ENCODE results near the gene XDH. TPM values are rescaled to one million over a fixed set of nuclear protein-coding genes. Genes with fewer than 3 reads are reported as not detected.

XDH gene
- total RNA-seq, 1 experiment from 2014 or later: 0.08 TPM

GRCh38 chr2:31349684-31350083, 64.9 kb downstream of the XDH start:
- Histone ChIP-seq H3K27me3 (ENCODE audit: control insufficient read depth, insufficient read depth, low read length) (no peaks in the 10 kb centered on the region), H3K9me3 (ENCODE audit: control insufficient read depth, insufficient read depth, low read depth, low read length) (no peaks in the 10 kb centered on the region), H3K4me3 (ENCODE audit: low read depth in 2 of 2, low read length in 2 of 2) (no peak overlapping the region), H3K36me3 (ENCODE audit: control insufficient read depth, insufficient read depth, low read length) (no peaks in the 10 kb centered on the region), H3K4me1 (ENCODE audit: control insufficient read depth, insufficient read depth, low read length) (no peaks in the 10 kb centered on the region), H3K27ac (ENCODE audit: low read length) (no peak overlapping the region)
- CTCF ChIA-PET: no interaction called here
- POLR2A ChIA-PET: interaction anchor here (0.7 kb wide), 1 partner anchor 130 kb away, joined by 4 read pairs; no protein-coding TSS in a partner anchor
- ATAC-seq (no peak), DNase-seq (ENCODE audit: low read depth, low spot score) (no peak)
- intact Hi-C loops (cut with micrococcal nuclease; ENCODE audit: unreplicated experiment) (no loop called here), in situ Hi-C loops (cut with HindIII; ENCODE audit: low pct_unique_long_range_greater_than_20kb, low sequenced_read_pairs) (no loop called here)
- TF ChIP-seq POLR2AphosphoS5 (IDR thresholded peaks at IDR 0.05; ENCODE audit: low read depth, low read length) (no peak), SIN3A (IDR thresholded peaks at IDR 0.05; ENCODE audit: borderline replicate concordance, insufficient read depth, low read depth, low read length) (no peak)
- TF ChIP-seq, protein P1, sequence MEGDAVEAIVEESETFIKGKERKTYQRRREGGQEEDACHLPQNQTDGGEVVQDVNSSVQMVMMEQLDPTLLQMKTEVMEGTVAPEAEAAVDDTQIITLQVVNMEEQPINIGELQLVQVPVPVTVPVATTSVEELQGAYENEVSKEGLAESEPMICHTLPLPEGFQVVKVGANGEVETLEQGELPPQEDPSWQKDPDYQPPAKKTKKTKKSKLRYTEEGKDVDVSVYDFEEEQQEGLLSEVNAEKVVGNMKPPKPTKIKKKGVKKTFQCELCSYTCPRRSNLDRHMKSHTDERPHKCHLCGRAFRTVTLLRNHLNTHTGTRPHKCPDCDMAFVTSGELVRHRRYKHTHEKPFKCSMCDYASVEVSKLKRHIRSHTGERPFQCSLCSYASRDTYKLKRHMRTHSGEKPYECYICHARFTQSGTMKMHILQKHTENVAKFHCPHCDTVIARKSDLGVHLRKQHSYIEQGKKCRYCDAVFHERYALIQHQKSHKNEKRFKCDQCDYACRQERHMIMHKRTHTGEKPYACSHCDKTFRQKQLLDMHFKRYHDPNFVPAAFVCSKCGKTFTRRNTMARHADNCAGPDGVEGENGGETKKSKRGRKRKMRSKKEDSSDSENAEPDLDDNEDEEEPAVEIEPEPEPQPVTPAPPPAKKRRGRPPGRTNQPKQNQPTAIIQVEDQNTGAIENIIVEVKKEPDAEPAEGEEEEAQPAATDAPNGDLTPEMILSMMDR (IDR thresholded peaks at IDR 0.05): no peak
- BruUV-seq (replicated peaks): no TSS peak

DNA sequence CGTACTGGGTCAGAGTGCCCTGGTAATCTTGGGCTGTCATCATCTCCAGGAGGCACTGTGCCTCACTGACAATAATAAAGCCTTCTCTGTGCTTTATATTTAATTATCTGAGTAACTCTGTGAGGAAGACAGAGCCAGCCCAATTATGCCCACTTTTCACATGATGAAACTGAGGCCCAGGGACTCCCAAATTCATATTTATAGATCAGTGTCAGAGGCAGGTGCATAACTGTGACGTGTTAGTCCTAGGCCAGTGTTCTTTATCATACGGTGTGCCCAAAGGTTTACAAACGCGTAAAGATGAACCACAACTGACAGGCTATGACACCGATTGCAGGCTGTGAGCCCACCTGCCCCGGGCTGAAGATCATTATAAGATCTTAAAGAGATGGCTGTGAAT, 65.4 kb downstream of the XDH start:
- Histone ChIP-seq H3K4me3 (ENCODE audit: low read depth in 2 of 2, low read length in 2 of 2) (no peak overlapping the region), H3K27ac (ENCODE audit: low read length) (no peak overlapping the region), H3K9me3 (ENCODE audit: control insufficient read depth, insufficient read depth, low read depth, low read length) (no peaks in the 10 kb centered on the region), H3K27me3 (ENCODE audit: control insufficient read depth, insufficient read depth, low read length) (no peaks in the 10 kb centered on the region), H3K36me3 (ENCODE audit: control insufficient read depth, insufficient read depth, low read length) (no peaks in the 10 kb centered on the region), H3K4me1 (ENCODE audit: control insufficient read depth, insufficient read depth, low read length) (no peaks in the 10 kb centered on the region)
- TF ChIP-seq, protein P1 (IDR thresholded peaks at IDR 0.05): no peak
- TF ChIP-seq, protein P2, sequence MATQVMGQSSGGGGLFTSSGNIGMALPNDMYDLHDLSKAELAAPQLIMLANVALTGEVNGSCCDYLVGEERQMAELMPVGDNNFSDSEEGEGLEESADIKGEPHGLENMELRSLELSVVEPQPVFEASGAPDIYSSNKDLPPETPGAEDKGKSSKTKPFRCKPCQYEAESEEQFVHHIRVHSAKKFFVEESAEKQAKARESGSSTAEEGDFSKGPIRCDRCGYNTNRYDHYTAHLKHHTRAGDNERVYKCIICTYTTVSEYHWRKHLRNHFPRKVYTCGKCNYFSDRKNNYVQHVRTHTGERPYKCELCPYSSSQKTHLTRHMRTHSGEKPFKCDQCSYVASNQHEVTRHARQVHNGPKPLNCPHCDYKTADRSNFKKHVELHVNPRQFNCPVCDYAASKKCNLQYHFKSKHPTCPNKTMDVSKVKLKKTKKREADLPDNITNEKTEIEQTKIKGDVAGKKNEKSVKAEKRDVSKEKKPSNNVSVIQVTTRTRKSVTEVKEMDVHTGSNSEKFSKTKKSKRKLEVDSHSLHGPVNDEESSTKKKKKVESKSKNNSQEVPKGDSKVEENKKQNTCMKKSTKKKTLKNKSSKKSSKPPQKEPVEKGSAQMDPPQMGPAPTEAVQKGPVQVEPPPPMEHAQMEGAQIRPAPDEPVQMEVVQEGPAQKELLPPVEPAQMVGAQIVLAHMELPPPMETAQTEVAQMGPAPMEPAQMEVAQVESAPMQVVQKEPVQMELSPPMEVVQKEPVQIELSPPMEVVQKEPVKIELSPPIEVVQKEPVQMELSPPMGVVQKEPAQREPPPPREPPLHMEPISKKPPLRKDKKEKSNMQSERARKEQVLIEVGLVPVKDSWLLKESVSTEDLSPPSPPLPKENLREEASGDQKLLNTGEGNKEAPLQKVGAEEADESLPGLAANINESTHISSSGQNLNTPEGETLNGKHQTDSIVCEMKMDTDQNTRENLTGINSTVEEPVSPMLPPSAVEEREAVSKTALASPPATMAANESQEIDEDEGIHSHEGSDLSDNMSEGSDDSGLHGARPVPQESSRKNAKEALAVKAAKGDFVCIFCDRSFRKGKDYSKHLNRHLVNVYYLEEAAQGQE (IDR thresholded peaks at IDR 0.05; ENCODE audit: insufficient read depth in 1 of 2, low read depth in 2 of 2, low read length in 1 of 2): no peak
- no peak for TF ChIP-seq TCF7L2 (IDR thresholded peaks at IDR 0.05; ENCODE audit: low read depth, low read length)
- no peak for TF ChIP-seq SIN3A (IDR thresholded peaks at IDR 0.05; ENCODE audit: borderline replicate concordance, insufficient read depth, low read depth, low read length)
- no peak for TF ChIP-seq POLR2AphosphoS5 (IDR thresholded peaks at IDR 0.05; ENCODE audit: low read depth, low read length)
- in situ Hi-C loops (cut with HindIII; ENCODE audit: low pct_unique_long_range_greater_than_20kb, low sequenced_read_pairs) (no loop called here), intact Hi-C loops (cut with micrococcal nuclease; ENCODE audit: unreplicated experiment) (no loop called here)
- no peak for ATAC-seq
- CTCF ChIA-PET: no interaction called here
- DNase-seq (ENCODE audit: low read depth, low spot score): no peak
- BruUV-seq (replicated peaks): no TSS peak
- POLR2A ChIA-PET: no interaction called here

All from Panc1 (cell line).